H1 (cell line): ENCODE results near the gene ASB4. TPM values are rescaled to one million over a fixed set of nuclear protein-coding genes. Genes with fewer than 3 reads are reported as not detected.

Experiments used
- FOSL1 ChIP-seq: IDR thresholded peaks from 2 replicates; pipeline ENCODE4 v1.6.1; 2011; ENCODE audit warnings: mild to moderate bottlenecking, low read depth, low read length, moderate library complexity; ENCODE audit not compliant: insufficient read depth
- polyA plus RNA-seq, 7 experiments: library from polyadenylated mRNA; depleted of rRNA in 3 of 7; stranded (reverse) in 5 of 7; unstranded in 2 of 7; fragments of >200 nt in 5 of 7; fragments of 200-250 nt in 2 of 7; gene quantifications; 1 replicate in 5 of 7; 2 replicates in 1 of 7; 4 replicates in 1 of 7; pipeline versions ENCODE4 v1.2.1 to v1.2.3, GENCODE V29; 2011 to 2013; ENCODE audit warnings: missing spikeins in 2 of 7, mixed read lengths in 2 of 7
- total RNA-seq: library from RNA; stranded (reverse); fragmentation: NEBNext Ultra II Directional; extraction: Animal tissue kit (Norgen Biotek cat#: 25700); gene quantifications from 2 replicates; pipeline ENCODE4 v1.2.1, GENCODE V29; 2021

ASB4 gene
- total and polyA plus RNA-seq, 2 of the 8 experiments (the other 6 are each of a cell fraction or from before 2014, with no cell fraction given) = not detected

DNA sequence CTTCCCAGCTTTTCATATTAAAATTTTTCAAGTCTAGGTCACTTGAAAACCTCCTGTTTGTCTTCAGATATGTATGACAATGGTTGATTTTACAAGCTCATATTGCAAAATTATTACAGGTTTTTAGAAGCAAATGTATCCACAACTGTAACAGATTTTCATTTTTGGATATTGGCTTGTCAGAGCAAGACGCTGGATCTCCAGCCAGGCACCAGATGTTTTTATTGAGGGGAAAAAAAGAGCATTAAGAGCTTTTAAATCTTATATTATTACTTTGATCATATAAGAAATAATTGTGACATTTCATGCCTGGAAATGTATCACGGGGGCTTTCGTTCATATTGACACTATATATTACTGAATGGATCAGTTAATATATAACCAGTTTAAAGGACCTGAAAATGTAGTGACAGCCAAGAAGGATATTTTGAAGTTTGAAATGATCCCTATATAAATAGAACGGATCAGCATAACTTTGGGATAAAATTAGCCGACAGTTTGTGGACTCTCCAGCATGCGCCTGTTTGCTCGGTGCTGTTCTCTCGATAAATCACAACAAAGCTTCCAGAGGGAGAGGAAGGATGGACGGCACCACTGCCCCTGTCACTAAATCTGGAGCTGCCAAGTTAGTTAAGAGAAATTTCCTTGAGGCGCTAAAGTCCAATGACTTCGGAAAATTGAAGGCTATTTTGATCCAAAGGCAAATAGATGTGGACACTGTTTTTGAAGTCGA lies at the start of gene ASB4 (continued):
- no peak for TF ChIP-seq FOSL1
